Esophagus squamous epithelium (tissue), 4 donors: ENCODE data around the gene FAM98C.

ENCODE experiments used
- CTCF ChIP-seq, 6 experiments: fragments of 450-650 bp in 4 of 6; fragments of 200-600 bp in 2 of 6; sonication (generic) in 2 of 6; IDR thresholded peaks; one replicate each; pipeline ENCODE4 v1.5.1; 2016 to 2019; ENCODE audit warnings: antibody characterized with exemption in 6 of 6, mild to moderate bottlenecking in 4 of 6, moderate library complexity in 4 of 6
- POLR2A ChIP-seq, 4 donors: fragments of 450-650 bp; IDR thresholded peaks; one replicate each; pipeline ENCODE4 v1.6.1; 2017; ENCODE audit warnings: antibody characterized with exemption in 4 of 4, mild to moderate bottlenecking in 4 of 4, moderate library complexity in 3 of 4

GRCh38 chr19:38434549-38435051 lies 31.7 kb downstream of the FAM98C start:
- TF ChIP-seq CTCF (IDR thresholded peaks at IDR 0.05) (no peak), POLR2A (IDR thresholded peaks at IDR 0.05) (no peak)
